DOHH2 (cell line): ENCODE measurements around the gene MYL5.

Source experiments
- H3F3A ChIP-seq: fragments of 200-600 bp; sonication (generic), shearing (Covaris generic); 2 replicates; pipeline ENCODE4 v1.6.0; 2016; ENCODE audit warnings: antibody characterized with exemption, mild to moderate bottlenecking; ENCODE audit not compliant: control insufficient read depth, insufficient read depth
- H3K27ac ChIP-seq: fragments of 200-600 bp; sonication (generic); 2 replicates; pipeline ENCODE4 v1.5.1; 2014; ENCODE audit warnings: low read depth, mild to moderate bottlenecking, low read length, moderate library complexity
- H3K27me3 ChIP-seq: fragments of 200-600 bp; sonication (generic); 2 replicates; pipeline ENCODE4 v1.6.1; 2014; ENCODE audit warnings: mild to moderate bottlenecking, low read length, mixed read lengths; ENCODE audit not compliant: control insufficient read depth
- H3K36me3 ChIP-seq: fragments of 200-600 bp; sonication (generic); 2 replicates; pipeline ENCODE4 v1.6.1; 2014; ENCODE audit warnings: mild to moderate bottlenecking, low read length, moderate library complexity, mixed read lengths; ENCODE audit not compliant: control insufficient read depth
- H3K4me1 ChIP-seq: fragments of 200-600 bp; sonication (generic); 2 replicates; pipeline ENCODE4 v1.6.1; 2014; ENCODE audit warnings: mild to moderate bottlenecking, low read length, mixed read lengths; ENCODE audit not compliant: control insufficient read depth
- H3K4me2 ChIP-seq: fragments of 200-600 bp; sonication (generic); 2 replicates; pipeline ENCODE4 v1.6.0; 2014; ENCODE audit warnings: mild to moderate bottlenecking, low read length, moderate library complexity
- H3K4me3 ChIP-seq: fragments of 200-600 bp; sonication (generic); 2 replicates; pipeline ENCODE4 v1.5.1; 2014; ENCODE audit warnings: mild to moderate bottlenecking, low read length, mixed read lengths
- H3K79me2 ChIP-seq: fragments of 200-600 bp; sonication (generic); 2 replicates; pipeline ENCODE4 v1.6.1; 2014; ENCODE audit warnings: mild to moderate bottlenecking, low read length, mixed read lengths; ENCODE audit not compliant: control insufficient read depth
- H3K9me2 ChIP-seq: fragments of 200-600 bp; sonication (generic); replicated peaks from 2 replicates; pipeline ENCODE4 v1.6.1; 2014; ENCODE audit warnings: mild to moderate bottlenecking, low read length, mixed read lengths; ENCODE audit not compliant: control insufficient read depth
- H3K9me3 ChIP-seq: fragments of 200-600 bp; sonication (generic); 2 replicates; pipeline ENCODE4 v1.6.1; 2014; ENCODE audit warnings: antibody characterized with exemption, low read length, mixed read lengths; ENCODE audit not compliant: control insufficient read depth, insufficient read depth
- H4K20me1 ChIP-seq: fragments of 200-600 bp; sonication (generic); 2 replicates; pipeline ENCODE4 v1.6.0; 2014; ENCODE audit warnings: low read depth, mild to moderate bottlenecking, antibody characterized with exemption, low read length, moderate library complexity; ENCODE audit not compliant: control insufficient read depth, insufficient read depth
- CTCF ChIP-seq: fragments of 200-600 bp; sonication (generic); IDR thresholded peaks from one replicate; pipeline ENCODE4 v1.5.1; 2014; ENCODE audit warnings: antibody characterized with exemption, mild to moderate bottlenecking, low read depth, low read length; ENCODE audit not compliant: poor library complexity, severe bottlenecking
- EZH2phosphoT487 ChIP-seq: fragments of 200-600 bp; sonication (generic); IDR thresholded peaks from 2 replicates; pipeline ENCODE4 v1.6.1; 2017; ENCODE audit warnings: borderline replicate concordance, mild to moderate bottlenecking, antibody characterized with exemption, low read length, moderate library complexity, mixed read lengths

MYL5 gene

DNA sequence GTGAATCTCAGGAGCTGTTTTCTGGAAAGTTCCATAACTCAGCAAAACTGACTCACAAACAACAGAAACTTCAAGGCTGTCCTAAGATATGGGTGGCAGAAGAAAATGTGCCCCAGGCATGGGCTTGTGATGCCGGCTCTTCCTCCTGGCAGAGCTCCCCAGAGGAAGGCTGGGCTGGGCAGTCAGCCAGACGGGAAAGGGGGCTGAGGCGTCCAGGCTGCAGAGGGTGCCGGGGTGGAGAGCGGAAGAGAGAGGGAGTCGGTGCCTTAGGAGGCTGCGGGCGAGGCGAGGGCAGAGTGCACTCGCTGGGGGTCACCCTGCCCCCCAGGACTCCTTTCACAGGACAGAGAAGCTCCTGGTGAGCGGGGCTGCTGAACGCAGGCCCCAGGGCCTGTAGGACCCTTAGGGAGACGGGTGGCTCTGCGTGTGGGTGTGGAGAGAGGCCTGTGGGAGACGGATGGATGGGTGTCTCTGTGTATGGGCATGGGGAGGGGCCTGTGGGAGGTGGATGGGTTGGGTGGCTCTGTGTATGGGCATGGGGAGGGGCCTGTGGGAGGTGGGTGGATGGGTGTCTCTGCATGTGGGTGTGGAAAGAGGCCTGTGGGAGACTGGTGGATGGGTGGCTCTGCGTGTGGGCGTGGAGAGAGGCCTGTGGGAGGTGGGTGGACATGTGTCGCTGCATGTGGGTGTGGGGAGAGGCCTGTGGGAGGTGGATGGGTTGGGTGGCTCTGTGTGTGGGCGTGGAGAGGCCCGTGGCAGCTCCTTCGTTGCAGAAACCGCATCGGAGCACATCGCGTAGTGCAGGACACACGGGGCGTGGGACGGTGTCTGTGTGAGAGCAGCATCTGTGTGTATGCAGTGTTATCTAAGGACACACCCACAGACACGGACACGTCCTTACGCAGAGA lies 47.2 kb downstream of the MYL5 start:
- Histone ChIP-seq H3K79me2 (peaks cover 88% of the 10 kb centered on the region), H3K27me3 (no peaks in the 10 kb centered on the region), H3K9me2 (no peaks in the 10 kb centered on the region), H3F3A (no peaks in the 10 kb centered on the region), H3K4me1 (no peaks in the 10 kb centered on the region), H3K4me2 (no peak overlapping the region), H4K20me1 (peaks cover 2% of the 10 kb centered on the region; the same call in 1 of the 2 replicates), H3K36me3 (peaks cover 20% of the 10 kb centered on the region), H3K9me3 (peaks cover 3% of the 10 kb centered on the region; the same call in 1 of the 2 replicates), H3K27ac (no peak overlapping the region), H3K4me3 (no peak overlapping the region)
- TF ChIP-seq EZH2phosphoT487 = no peak
- no peak for TF ChIP-seq CTCF

DNA sequence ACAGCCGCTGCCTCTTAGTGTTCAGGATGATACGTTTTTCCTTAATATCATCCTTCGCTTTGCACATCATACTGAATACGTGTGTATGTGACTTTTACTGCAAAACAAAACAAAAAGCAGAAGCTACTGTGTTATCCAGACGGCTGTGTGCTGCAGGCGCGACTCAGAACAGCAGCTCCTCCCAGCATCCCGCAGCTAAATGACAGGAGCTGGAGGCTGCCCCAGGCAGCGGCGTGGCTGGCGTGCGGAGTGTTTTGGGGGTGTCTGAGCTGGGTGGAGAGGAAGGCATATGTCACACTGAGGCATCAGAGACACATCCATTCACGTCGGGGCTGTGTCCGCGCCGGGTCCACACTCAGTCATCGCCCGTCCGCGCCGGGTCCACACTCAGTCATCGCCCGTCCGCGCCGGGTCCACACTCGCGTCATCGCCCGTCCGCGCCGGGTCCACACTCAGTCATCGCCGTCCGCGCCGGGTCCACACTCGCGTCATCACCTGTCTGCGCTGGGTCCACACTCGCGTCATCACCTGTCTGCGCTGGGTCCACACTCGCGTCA lies 47.9 kb downstream of the MYL5 start:
- Histone ChIP-seq H3K9me3 (peaks cover 3% of the 10 kb centered on the region; the same call in 1 of the 2 replicates), H3K36me3 (peaks cover 20% of the 10 kb centered on the region), H3K4me3 (no peak overlapping the region), H3K4me2 (no peak overlapping the region), H4K20me1 (peaks cover 5% of the 10 kb centered on the region; the same call in 1 of the 2 replicates), H3K27ac (no peak overlapping the region), H3F3A (no peaks in the 10 kb centered on the region), H3K9me2 (no peaks in the 10 kb centered on the region), H3K79me2 (peaks cover 94% of the 10 kb centered on the region), H3K4me1 (no peaks in the 10 kb centered on the region), H3K27me3 (no peaks in the 10 kb centered on the region)
- TF ChIP-seq EZH2phosphoT487 = no peak

DNA sequence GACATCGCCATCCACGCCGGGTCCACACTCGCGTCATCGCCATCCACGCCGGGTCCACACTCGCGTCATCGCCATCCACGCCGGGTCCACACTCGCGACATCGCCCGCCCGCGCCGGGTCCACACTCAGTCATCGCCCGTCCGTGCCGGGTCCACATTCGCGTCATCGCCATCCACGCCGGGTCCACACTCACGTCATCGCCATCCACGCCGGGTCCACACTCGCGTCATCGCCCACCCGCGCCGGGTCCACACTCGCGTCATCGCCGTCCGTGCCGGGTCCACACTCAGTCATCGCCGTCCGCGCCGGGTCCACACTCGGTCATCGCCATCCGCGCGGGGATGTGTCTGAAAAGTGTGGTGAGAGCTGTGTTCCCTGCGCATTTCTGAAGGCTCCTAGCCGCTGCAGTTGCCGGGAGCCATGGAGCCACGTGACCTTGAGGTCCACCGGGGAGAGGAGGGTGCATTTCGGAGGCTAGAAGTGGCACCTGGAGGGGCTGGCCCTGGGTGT lies 48.6 kb downstream of the MYL5 start:
- H3K9me3 ChIP-seq = peaks cover 3% of the 10 kb centered on the region; the same call in 1 of the 2 replicates
- no peak overlapping the region for H3K4me2 ChIP-seq
- H3K9me2 ChIP-seq = no peaks in the 10 kb centered on the region
- peaks cover 94% of the 10 kb centered on the region for H3K79me2 ChIP-seq
- H3K36me3 ChIP-seq = peaks cover 20% of the 10 kb centered on the region
- H3K27ac ChIP-seq = no peak overlapping the region
- no peaks in the 10 kb centered on the region for H3F3A ChIP-seq
- no peak overlapping the region for H3K4me3 ChIP-seq
- H4K20me1 ChIP-seq = peaks cover 5% of the 10 kb centered on the region; the same call in 1 of the 2 replicates
- H3K27me3 ChIP-seq = no peaks in the 10 kb centered on the region
- no peak for TF ChIP-seq EZH2phosphoT487
- no peak for TF ChIP-seq CTCF
- no peaks in the 10 kb centered on the region for H3K4me1 ChIP-seq
